T-helper 2 cell treated with Interferon-gamma antibody and Interleukin-4, amounts not matched to agents 100 ng/mL and 5 ng/mL, for 36 hours (primary cell): ENCODE results near the gene MAVS. TPM values are rescaled to one million over a fixed set of nuclear protein-coding genes. Genes with fewer than 3 reads are reported as not detected.
"Not testable (repeated sequence)": the region's sequence is repeated elsewhere in the genome, so short reads cannot be mapped to it uniquely, and the experiment has no call there.

Experiments
- intact Hi-C: fragments of 100-400 bp; cut with micrococcal nuclease; formaldehyde crosslinking; loops from one replicate; pipeline ENCODE4 v1.15.1; 2023
- total RNA-seq: library from RNA; stranded (reverse); gene quantifications from 2 replicates; pipeline ENCODE4 v1.2.3, GENCODE V29; 2022

The MAVS gene
- total RNA-seq, 1 donor from 2014 or later = 40.1 TPM

GRCh38 chr20:3876000-3876399, 29.4 kb downstream of the MAVS start:
- intact Hi-C loops = no loop called here

GRCh38 chr20:3876676-3877075, 30.0 kb downstream of the MAVS start:
- intact Hi-C loops = no loop called here

- intact Hi-C loops = not testable (repeated sequence)
Measured at GRCh38 chr20:3878921-3879274, 32.3 kb downstream of the MAVS start.

- intact Hi-C loops = loop anchor here (5.0 kb wide), 1 partner anchor 97 kb away; no protein-coding TSS in a partner anchor
Measured at GRCh38 chr20:3885715-3886114, 39.1 kb downstream of the MAVS start.

GRCh38 chr20:3887876-3888620, 41.4 kb downstream of the MAVS start:
- intact Hi-C loops = loop anchor here (2.0 to 5.0 kb wide), 4 partner anchors 19 to 94 kb away; partner anchors contain the start of genes CDC25B and MAVS

GRCh38 chr20:3888622-3889488, 42.2 kb downstream of the MAVS start, which contains the start of gene PANK2:
Gene PANK2, plus strand, starts transcription at chr20:3889387.
- intact Hi-C loops = loop anchor here (1.0 to 5.0 kb wide), 8 partner anchors 18 to 193 kb away; partner anchors contain the start of genes ADISSP, AP5S1, CDC25B and MAVS

GRCh38 chr20:3889489-3890397, 43.1 kb downstream of the MAVS start:
- intact Hi-C loops = loop anchor here (1.0 to 10.0 kb wide), 9 partner anchors 17 to 193 kb away; partner anchors contain the start of genes ADISSP, AP5S1, CDC25B and MAVS

GRCh38 chr20:3890398-3890751, 43.7 kb downstream of the MAVS start:
- intact Hi-C loops = loop anchor here (10.0 kb wide), 1 partner anchor 124 kb away; the partner anchor contains the start of gene RNF24

- intact Hi-C loops = loop anchor here (10.0 kb wide), 1 partner anchor 124 kb away; the partner anchor contains the start of gene RNF24
Measured at GRCh38 chr20:3890999-3891929, 44.6 kb downstream of the MAVS start.

GRCh38 chr20:3894796-3895195, 48.2 kb downstream of the MAVS start:
- intact Hi-C loops = loop anchor here (10.0 kb wide), 1 partner anchor 120 kb away; the partner anchor contains the start of gene RNF24

GRCh38 chr20:3896302-3896701, 49.7 kb downstream of the MAVS start:
- intact Hi-C loops = loop anchor here (10.0 kb wide), 1 partner anchor 118 kb away; the partner anchor contains the start of gene RNF24

- intact Hi-C loops = loop anchor here (10.0 kb wide), 1 partner anchor 118 kb away; the partner anchor contains the start of gene RNF24
Measured at GRCh38 chr20:3896853-3897583, 50.4 kb downstream of the MAVS start.

- intact Hi-C loops = loop anchor here (10.0 kb wide), 1 partner anchor 117 kb away; the partner anchor contains the start of gene RNF24
Measured at GRCh38 chr20:3898181-3898580, 51.5 kb downstream of the MAVS start.

- intact Hi-C loops = loop anchor here (10.0 kb wide), 1 partner anchor 116 kb away; the partner anchor contains the start of gene RNF24
Measured at GRCh38 chr20:3898639-3899038, 52.0 kb downstream of the MAVS start.

- intact Hi-C loops = no loop called here
Measured at GRCh38 chr20:3900187-3900604, 53.6 kb downstream of the MAVS start.

- intact Hi-C loops = no loop called here
Measured at GRCh38 chr20:3901028-3901705, 54.5 kb downstream of the MAVS start.

GRCh38 chr20:3901706-3902440, 55.2 kb downstream of the MAVS start:
- intact Hi-C loops = no loop called here
